ENCODE data around the gene TREM2. TPM values are rescaled to one million over a fixed set of nuclear protein-coding genes. Genes with fewer than 3 reads are reported as not detected.
"Not testable (repeated sequence)": the region's sequence is repeated elsewhere in the genome, so short reads cannot be mapped to it uniquely, and the experiment has no call there.

The TREM2 gene
- total RNA-seq, 1 experiment from 2014 or later = not detected

- Histone ChIP-seq H4K20me1 (ENCODE audit: insufficient read depth, low read depth, low read length) (no peaks in the 10 kb centered on the region), H3K4me2 (ENCODE audit: low read depth, low read length, poor library complexity, severe bottlenecking) (no peak overlapping the region), H3K27ac (ENCODE audit: low read length) (no peak overlapping the region), H2AFZ (ENCODE audit: low read length) (no peak overlapping the region), H3K9me2 (replicated peaks; ENCODE audit: insufficient read depth, low read length) (no peaks in the 10 kb centered on the region), H3K9me3 (ENCODE audit: low read length) (no peaks in the 10 kb centered on the region), H3K9ac (ENCODE audit: low read length) (no peak overlapping the region), H3K4me3 (ENCODE audit: low read length) (no peak overlapping the region), H3K79me2 (ENCODE audit: low read length) (no peaks in the 10 kb centered on the region), H3K36me3 (ENCODE audit: insufficient read depth, low read length) (no peaks in the 10 kb centered on the region), H3K4me1 (ENCODE audit: low read length) (no peaks in the 10 kb centered on the region), H3K27me3 (ENCODE audit: low read length) (no peaks in the 10 kb centered on the region)
- DNase-seq = no peak
Measured at GRCh38 chr6:41132254-41132653, 30.7 kb downstream of the TREM2 start.

GRCh38 chr6:41125282-41125681 is 37.6 kb downstream of the TREM2 start:
- H3K4me2 ChIP-seq (ENCODE audit: low read depth, low read length, poor library complexity, severe bottlenecking) = no peak overlapping the region

GRCh38 chr6:41122918-41123317 is 40.0 kb downstream of the TREM2 start:
- no peaks in the 10 kb centered on the region for H3K9me3 ChIP-seq (ENCODE audit: low read length)
- no peak overlapping the region for H3K4me2 ChIP-seq (ENCODE audit: low read depth, low read length, poor library complexity, severe bottlenecking)
- DNase-seq = no peak
- no peaks in the 10 kb centered on the region for H3K36me3 ChIP-seq (ENCODE audit: insufficient read depth, low read length)
- H3K9ac ChIP-seq (ENCODE audit: low read length) = no peak overlapping the region
- no peaks in the 10 kb centered on the region for H3K4me1 ChIP-seq (ENCODE audit: low read length)
- no peak overlapping the region for H3K27ac ChIP-seq (ENCODE audit: low read length)
- H3K79me2 ChIP-seq (ENCODE audit: low read length) = no peaks in the 10 kb centered on the region
- H3K27me3 ChIP-seq (ENCODE audit: low read length) = no peaks in the 10 kb centered on the region
- H3K9me2 ChIP-seq (replicated peaks; ENCODE audit: insufficient read depth, low read length) = no peaks in the 10 kb centered on the region
- no peak overlapping the region for H3K4me3 ChIP-seq (ENCODE audit: low read length)
- no peak overlapping the region for H2AFZ ChIP-seq (ENCODE audit: low read length)
- H4K20me1 ChIP-seq (ENCODE audit: insufficient read depth, low read depth, low read length) = no peaks in the 10 kb centered on the region

More at GRCh38 chr6:41125282-41125681, 37.6 kb downstream of the TREM2 start:
- Histone ChIP-seq H3K4me1 (ENCODE audit: low read length) (no peaks in the 10 kb centered on the region), H3K36me3 (ENCODE audit: insufficient read depth, low read length) (no peaks in the 10 kb centered on the region), H3K4me3 (ENCODE audit: low read length) (no peak overlapping the region), H3K27me3 (ENCODE audit: low read length) (no peaks in the 10 kb centered on the region), H2AFZ (ENCODE audit: low read length) (no peak overlapping the region), H3K9me3 (ENCODE audit: low read length) (no peaks in the 10 kb centered on the region), H3K79me2 (ENCODE audit: low read length) (no peaks in the 10 kb centered on the region), H4K20me1 (ENCODE audit: insufficient read depth, low read depth, low read length) (no peaks in the 10 kb centered on the region), H3K27ac (ENCODE audit: low read length) (no peak overlapping the region), H3K9me2 (replicated peaks; ENCODE audit: insufficient read depth, low read length) (no peaks in the 10 kb centered on the region), H3K9ac (ENCODE audit: low read length) (no peak overlapping the region)
- no peak for DNase-seq

GRCh38 chr6:41122373-41122772 is 40.5 kb downstream of the TREM2 start:
- no peaks in the 10 kb centered on the region for H3K79me2 ChIP-seq (ENCODE audit: low read length)
- no peak overlapping the region for H3K4me2 ChIP-seq (ENCODE audit: low read depth, low read length, poor library complexity, severe bottlenecking)
- no peaks in the 10 kb centered on the region for H4K20me1 ChIP-seq (ENCODE audit: insufficient read depth, low read depth, low read length)
- H3K27me3 ChIP-seq (ENCODE audit: low read length) = no peaks in the 10 kb centered on the region
- H3K9me2 ChIP-seq (replicated peaks; ENCODE audit: insufficient read depth, low read length) = no peaks in the 10 kb centered on the region
- H3K9ac ChIP-seq (ENCODE audit: low read length) = no peak overlapping the region
- H3K9me3 ChIP-seq (ENCODE audit: low read length) = no peaks in the 10 kb centered on the region
- no peak overlapping the region for H3K4me3 ChIP-seq (ENCODE audit: low read length)
- no peak overlapping the region for H3K27ac ChIP-seq (ENCODE audit: low read length)
- no peaks in the 10 kb centered on the region for H3K36me3 ChIP-seq (ENCODE audit: insufficient read depth, low read length)
- DNase-seq = no peak
- no peak overlapping the region for H2AFZ ChIP-seq (ENCODE audit: low read length)
- H3K4me1 ChIP-seq (ENCODE audit: low read length) = no peaks in the 10 kb centered on the region

GRCh38 chr6:41120058-41120457 is 42.9 kb downstream of the TREM2 start:
- Histone ChIP-seq H3K9ac (ENCODE audit: low read length) (no peak overlapping the region), H3K9me3 (ENCODE audit: low read length) (no peaks in the 10 kb centered on the region), H3K36me3 (ENCODE audit: insufficient read depth, low read length) (no peaks in the 10 kb centered on the region), H3K4me3 (ENCODE audit: low read length) (no peak overlapping the region), H3K4me2 (ENCODE audit: low read depth, low read length, poor library complexity, severe bottlenecking) (no peak overlapping the region), H4K20me1 (ENCODE audit: insufficient read depth, low read depth, low read length) (no peaks in the 10 kb centered on the region), H3K9me2 (replicated peaks; ENCODE audit: insufficient read depth, low read length) (no peaks in the 10 kb centered on the region), H3K79me2 (ENCODE audit: low read length) (no peaks in the 10 kb centered on the region), H3K27me3 (ENCODE audit: low read length) (no peaks in the 10 kb centered on the region), H2AFZ (ENCODE audit: low read length) (no peak overlapping the region), H3K27ac (ENCODE audit: low read length) (no peak overlapping the region), H3K4me1 (ENCODE audit: low read length) (no peaks in the 10 kb centered on the region)
- DNase-seq = no peak

GRCh38 chr6:41119508-41119907 is 43.4 kb downstream of the TREM2 start:
- Histone ChIP-seq H3K4me2 (ENCODE audit: low read depth, low read length, poor library complexity, severe bottlenecking) (no peak overlapping the region), H3K27me3 (ENCODE audit: low read length) (no peaks in the 10 kb centered on the region), H3K9ac (ENCODE audit: low read length) (no peak overlapping the region), H3K4me3 (ENCODE audit: low read length) (no peak overlapping the region), H3K36me3 (ENCODE audit: insufficient read depth, low read length) (no peaks in the 10 kb centered on the region), H3K4me1 (ENCODE audit: low read length) (no peaks in the 10 kb centered on the region), H3K9me3 (ENCODE audit: low read length) (no peaks in the 10 kb centered on the region), H3K79me2 (ENCODE audit: low read length) (no peaks in the 10 kb centered on the region), H2AFZ (ENCODE audit: low read length) (no peak overlapping the region), H3K9me2 (replicated peaks; ENCODE audit: insufficient read depth, low read length) (no peaks in the 10 kb centered on the region), H4K20me1 (ENCODE audit: insufficient read depth, low read depth, low read length) (no peaks in the 10 kb centered on the region), H3K27ac (ENCODE audit: low read length) (no peak overlapping the region)
- DNase-seq = no peak

- not testable (repeated sequence) for H3K9ac ChIP-seq (ENCODE audit: low read length); H3K36me3 ChIP-seq (ENCODE audit: insufficient read depth, low read length); H4K20me1 ChIP-seq (ENCODE audit: insufficient read depth, low read depth, low read length); H3K9me2 ChIP-seq (replicated peaks; ENCODE audit: insufficient read depth, low read length); H3K79me2 ChIP-seq (ENCODE audit: low read length); H3K27me3 ChIP-seq (ENCODE audit: low read length); H3K4me1 ChIP-seq (ENCODE audit: low read length); H3K4me3 ChIP-seq (ENCODE audit: low read length); DNase-seq; H3K27ac ChIP-seq (ENCODE audit: low read length); H3K4me2 ChIP-seq (ENCODE audit: low read depth, low read length, poor library complexity, severe bottlenecking); H2AFZ ChIP-seq (ENCODE audit: low read length); H3K9me3 ChIP-seq (ENCODE audit: low read length)
Measured at GRCh38 chr6:41115027-41115426, 47.9 kb downstream of the TREM2 start.

GRCh38 chr6:41111017-41111416 is 51.9 kb downstream of the TREM2 start:
- DNase-seq = no peak
- H3K4me1 ChIP-seq (ENCODE audit: low read length) = no peaks in the 10 kb centered on the region
- H3K9ac ChIP-seq (ENCODE audit: low read length) = no peak overlapping the region
- no peaks in the 10 kb centered on the region for H4K20me1 ChIP-seq (ENCODE audit: insufficient read depth, low read depth, low read length)
- H3K4me3 ChIP-seq (ENCODE audit: low read length) = no peak overlapping the region
- H3K27me3 ChIP-seq (ENCODE audit: low read length) = no peaks in the 10 kb centered on the region
- H3K9me3 ChIP-seq (ENCODE audit: low read length) = no peaks in the 10 kb centered on the region
- no peak overlapping the region for H2AFZ ChIP-seq (ENCODE audit: low read length)
- H3K36me3 ChIP-seq (ENCODE audit: insufficient read depth, low read length) = no peaks in the 10 kb centered on the region
- no peak overlapping the region for H3K4me2 ChIP-seq (ENCODE audit: low read depth, low read length, poor library complexity, severe bottlenecking)
- H3K79me2 ChIP-seq (ENCODE audit: low read length) = no peaks in the 10 kb centered on the region
- H3K9me2 ChIP-seq (replicated peaks; ENCODE audit: insufficient read depth, low read length) = no peaks in the 10 kb centered on the region
- H3K27ac ChIP-seq (ENCODE audit: low read length) = no peak overlapping the region
